Measurements from ENCODE around the gene CEBPE.

CEBPE gene

GRCh38 chr14:23095196-23096108, 23.6 kb downstream of the CEBPE start, which contains the start of gene C14orf119:
C14orf119 (plus strand) TSS chr14:23095505; CDS start chr14:23097659, 2,154 bp downstream.
- Histone ChIP-seq H3K36me3 (ENCODE audit: control insufficient read depth in 1 of 2, insufficient read depth in 2 of 2, low read length in 2 of 2) (peaks cover 11 to 39% of the 10 kb centered on the region in 2 donors), H3K27me3 (ENCODE audit: control insufficient read depth in 1 of 2, insufficient read depth in 2 of 2, low read length in 2 of 2) (no peaks in the 10 kb centered on the region), H3K9ac (ENCODE audit: low read depth in 1 of 2, low read length in 2 of 2) (peak within 1 kb of the TSS; percentile 96 to 99), H3K27ac (ENCODE audit: low read depth, low read length) (peak within 1 kb of the TSS; percentile 97), H3K9me3 (ENCODE audit: control insufficient read depth in 1 of 2, low read length in 2 of 2) (no peaks in the 10 kb centered on the region), H3K4me3 (ENCODE audit: low read depth in 1 of 2, low read length in 2 of 2) (peak within 1 kb of the TSS; percentile 97 to 99), H3K4me1 (ENCODE audit: control insufficient read depth in 1 of 2, insufficient read depth in 2 of 2, low read length in 2 of 2) (peaks cover 26 to 27% of the 10 kb centered on the region in 2 donors)

GRCh38 chr14:23094666-23095195, 24.3 kb downstream of the CEBPE start, which contains the start of gene ACIN1:
ACIN1 (minus strand) TSS chr14:23095136; CDS start chr14:23095112, 24 bp downstream.
- H3K9ac ChIP-seq (ENCODE audit: low read depth in 1 of 2, low read length in 2 of 2) = peak within 1 kb of the TSS; percentile 96 to 99
- H3K27me3 ChIP-seq (ENCODE audit: control insufficient read depth in 1 of 2, insufficient read depth in 2 of 2, low read length in 2 of 2) = no peaks in the 10 kb centered on the region
- peak within 1 kb of the TSS; percentile 97 for H3K27ac ChIP-seq (ENCODE audit: low read depth, low read length)
- peaks cover 26 to 27% of the 10 kb centered on the region in 2 donors for H3K4me1 ChIP-seq (ENCODE audit: control insufficient read depth in 1 of 2, insufficient read depth in 2 of 2, low read length in 2 of 2)
- H3K4me3 ChIP-seq (ENCODE audit: low read depth in 1 of 2, low read length in 2 of 2) = peak within 1 kb of the TSS; percentile 97 to 99
- no peaks in the 10 kb centered on the region for H3K9me3 ChIP-seq (ENCODE audit: control insufficient read depth in 1 of 2, low read length in 2 of 2)
- H3K36me3 ChIP-seq (ENCODE audit: control insufficient read depth in 1 of 2, insufficient read depth in 2 of 2, low read length in 2 of 2) = peaks cover 18 to 47% of the 10 kb centered on the region in 2 donors

GRCh38 chr14:23093991-23094665, 24.9 kb downstream of the CEBPE start:
- Histone ChIP-seq H3K9ac (ENCODE audit: low read depth in 1 of 2, low read length in 2 of 2) (peak overlapping the region; percentile 95 to 99), H3K27me3 (ENCODE audit: control insufficient read depth in 1 of 2, insufficient read depth in 2 of 2, low read length in 2 of 2) (no peaks in the 10 kb centered on the region), H3K36me3 (ENCODE audit: control insufficient read depth in 1 of 2, insufficient read depth in 2 of 2, low read length in 2 of 2) (peaks cover 24 to 51% of the 10 kb centered on the region in 2 donors), H3K9me3 (ENCODE audit: control insufficient read depth in 1 of 2, low read length in 2 of 2) (no peaks in the 10 kb centered on the region), H3K4me3 (ENCODE audit: low read depth in 1 of 2, low read length in 2 of 2) (peak overlapping the region; percentile 87 to 97), H3K27ac (ENCODE audit: low read depth, low read length) (peak overlapping the region; percentile 97), H3K4me1 (ENCODE audit: control insufficient read depth in 1 of 2, insufficient read depth in 2 of 2, low read length in 2 of 2) (peaks cover 24 to 27% of the 10 kb centered on the region in 2 donors)

GRCh38 chr14:23093526-23093925, 25.5 kb downstream of the CEBPE start:
- Histone ChIP-seq H3K27me3 (ENCODE audit: control insufficient read depth in 1 of 2, insufficient read depth in 2 of 2, low read length in 2 of 2) (no peaks in the 10 kb centered on the region), H3K4me1 (ENCODE audit: control insufficient read depth in 1 of 2, insufficient read depth in 2 of 2, low read length in 2 of 2) (peaks cover 22 to 27% of the 10 kb centered on the region in 2 donors), H3K36me3 (ENCODE audit: control insufficient read depth in 1 of 2, insufficient read depth in 2 of 2, low read length in 2 of 2) (peaks cover 26 to 49% of the 10 kb centered on the region in 2 donors), H3K27ac (ENCODE audit: low read depth, low read length) (no peak overlapping the region), H3K9me3 (ENCODE audit: control insufficient read depth in 1 of 2, low read length in 2 of 2) (no peaks in the 10 kb centered on the region), H3K4me3 (ENCODE audit: low read depth in 1 of 2, low read length in 2 of 2) (peak overlapping the region; percentile 87 to 97), H3K9ac (ENCODE audit: low read depth in 1 of 2, low read length in 2 of 2) (peak overlapping the region in 1 of 2 donors; percentile 95)

- H3K4me3 ChIP-seq (ENCODE audit: low read depth in 1 of 2, low read length in 2 of 2) = peak overlapping the region in 1 of 2 donors; percentile 97
- H3K27ac ChIP-seq (ENCODE audit: low read depth, low read length) = no peak overlapping the region
- no peaks in the 10 kb centered on the region for H3K9me3 ChIP-seq (ENCODE audit: control insufficient read depth in 1 of 2, low read length in 2 of 2)
- H3K36me3 ChIP-seq (ENCODE audit: control insufficient read depth in 1 of 2, insufficient read depth in 2 of 2, low read length in 2 of 2) = peaks cover 23 to 50% of the 10 kb centered on the region in 2 donors
- H3K27me3 ChIP-seq (ENCODE audit: control insufficient read depth in 1 of 2, insufficient read depth in 2 of 2, low read length in 2 of 2) = no peaks in the 10 kb centered on the region
- H3K9ac ChIP-seq (ENCODE audit: low read depth in 1 of 2, low read length in 2 of 2) = peak overlapping the region in 1 of 2 donors; percentile 95
- H3K4me1 ChIP-seq (ENCODE audit: control insufficient read depth in 1 of 2, insufficient read depth in 2 of 2, low read length in 2 of 2) = peaks cover 22 to 27% of the 10 kb centered on the region in 2 donors
These were observed 26.0 kb downstream of the CEBPE start for GRCh38 chr14:23093104-23093503.

GRCh38 chr14:23091294-23092225, 27.5 kb downstream of the CEBPE start:
- no peaks in the 10 kb centered on the region for H3K9me3 ChIP-seq (ENCODE audit: control insufficient read depth in 1 of 2, low read length in 2 of 2)
- H3K4me3 ChIP-seq (ENCODE audit: low read depth in 1 of 2, low read length in 2 of 2) = no peak overlapping the region
- peaks cover 16 to 20% of the 10 kb centered on the region in 2 donors for H3K4me1 ChIP-seq (ENCODE audit: control insufficient read depth in 1 of 2, insufficient read depth in 2 of 2, low read length in 2 of 2)
- no peak overlapping the region for H3K9ac ChIP-seq (ENCODE audit: low read depth in 1 of 2, low read length in 2 of 2)
- peaks cover 27 to 56% of the 10 kb centered on the region in 2 donors for H3K36me3 ChIP-seq (ENCODE audit: control insufficient read depth in 1 of 2, insufficient read depth in 2 of 2, low read length in 2 of 2)
- no peak overlapping the region for H3K27ac ChIP-seq (ENCODE audit: low read depth, low read length)
- H3K27me3 ChIP-seq (ENCODE audit: control insufficient read depth in 1 of 2, insufficient read depth in 2 of 2, low read length in 2 of 2) = no peaks in the 10 kb centered on the region

- no peak overlapping the region for H3K4me3 ChIP-seq (ENCODE audit: low read depth in 1 of 2, low read length in 2 of 2)
- no peaks in the 10 kb centered on the region for H3K27me3 ChIP-seq (ENCODE audit: control insufficient read depth in 1 of 2, insufficient read depth in 2 of 2, low read length in 2 of 2)
- H3K36me3 ChIP-seq (ENCODE audit: control insufficient read depth in 1 of 2, insufficient read depth in 2 of 2, low read length in 2 of 2) = peaks cover 35 to 69% of the 10 kb centered on the region in 2 donors
- H3K9ac ChIP-seq (ENCODE audit: low read depth in 1 of 2, low read length in 2 of 2) = no peak overlapping the region
- no peaks in the 10 kb centered on the region for H3K9me3 ChIP-seq (ENCODE audit: control insufficient read depth in 1 of 2, low read length in 2 of 2)
- peaks cover 18 to 24% of the 10 kb centered on the region in 2 donors for H3K4me1 ChIP-seq (ENCODE audit: control insufficient read depth in 1 of 2, insufficient read depth in 2 of 2, low read length in 2 of 2)
- H3K27ac ChIP-seq (ENCODE audit: low read depth, low read length) = no peak overlapping the region
These were observed 28.8 kb downstream of the CEBPE start for GRCh38 chr14:23090254-23090636.

GRCh38 chr14:23089498-23090253, 29.4 kb downstream of the CEBPE start:
- Histone ChIP-seq H3K9me3 (ENCODE audit: control insufficient read depth in 1 of 2, low read length in 2 of 2) (no peaks in the 10 kb centered on the region), H3K27me3 (ENCODE audit: control insufficient read depth in 1 of 2, insufficient read depth in 2 of 2, low read length in 2 of 2) (no peaks in the 10 kb centered on the region), H3K9ac (ENCODE audit: low read depth in 1 of 2, low read length in 2 of 2) (no peak overlapping the region), H3K36me3 (ENCODE audit: control insufficient read depth in 1 of 2, insufficient read depth in 2 of 2, low read length in 2 of 2) (peaks cover 35 to 75% of the 10 kb centered on the region in 2 donors), H3K4me1 (ENCODE audit: control insufficient read depth in 1 of 2, insufficient read depth in 2 of 2, low read length in 2 of 2) (peaks cover 18 to 24% of the 10 kb centered on the region in 2 donors), H3K4me3 (ENCODE audit: low read depth in 1 of 2, low read length in 2 of 2) (no peak overlapping the region), H3K27ac (ENCODE audit: low read depth, low read length) (no peak overlapping the region)

- peaks cover 47 to 85% of the 10 kb centered on the region in 2 donors for H3K36me3 ChIP-seq (ENCODE audit: control insufficient read depth in 1 of 2, insufficient read depth in 2 of 2, low read length in 2 of 2)
- peaks cover 0 to 10% of the 10 kb centered on the region in 2 donors for H3K4me1 ChIP-seq (ENCODE audit: control insufficient read depth in 1 of 2, insufficient read depth in 2 of 2, low read length in 2 of 2)
- H3K27me3 ChIP-seq (ENCODE audit: control insufficient read depth in 1 of 2, insufficient read depth in 2 of 2, low read length in 2 of 2) = no peaks in the 10 kb centered on the region
- H3K9me3 ChIP-seq (ENCODE audit: control insufficient read depth in 1 of 2, low read length in 2 of 2) = no peaks in the 10 kb centered on the region
- H3K9ac ChIP-seq (ENCODE audit: low read depth in 1 of 2, low read length in 2 of 2) = no peak overlapping the region
- H3K27ac ChIP-seq (ENCODE audit: low read depth, low read length) = no peak overlapping the region
- H3K4me3 ChIP-seq (ENCODE audit: low read depth in 1 of 2, low read length in 2 of 2) = no peak overlapping the region
These were observed 32.5 kb downstream of the CEBPE start for GRCh38 chr14:23086565-23086964.

All from duodenal mucosa (tissue), 2 donors.